IMR-90 (cell line): ENCODE results near the gene INF2. TPM values are rescaled to one million over a fixed set of nuclear protein-coding genes. Genes with fewer than 3 reads are reported as not detected.

ENCODE experiments used
- ATAC-seq: fragments of 200-7000 bp; cut with Tn5 transposase; 2 replicates; pipeline ENCODE4 v1.9.1; 2020; ENCODE audit warnings: low read depth, mild to moderate bottlenecking, moderate library complexity
- BruUV-seq: library from RNA; stranded (reverse); fragments of 400-500 nt; replicated peaks from 2 replicates; lab custom pipeline; 2021; lab: Mats Ljungman, UMichigan
- CTCF ChIA-PET: fragments of 300-600 bp; formaldehyde crosslinking; extraction: SDS; loops from one replicate; lab custom pipeline; 2021; ENCODE audit warnings: antibody characterized with exemption; lab: Yijun Ruan, JAX
- POLR2A ChIA-PET: fragments of 300-600 bp; sonication (Branson Sonifier 250); formaldehyde crosslinking; loops from one replicate; lab custom pipeline; 2022; ENCODE audit warnings: antibody characterized with exemption; ENCODE audit not compliant: unreplicated experiment; lab: Charles Lee
- DNase-seq: peaks from one replicate; pipeline ENCODE4 v3.0.0; 2013
- H2AFZ ChIP-seq: replicated peaks from 2 replicates; pipeline ENCODE3; 2013; ENCODE audit warnings: low read length, mild to moderate bottlenecking; ENCODE audit not compliant: poor library complexity
- H2AK5ac ChIP-seq: 2 replicates; pipeline ENCODE4 v1.6.1; 2013; ENCODE audit warnings: low read depth, low read length, inconsistent platforms
- H2AK9ac ChIP-seq: replicated peaks from 2 replicates; pipeline ENCODE3; 2013; ENCODE audit warnings: mild to moderate bottlenecking, low read depth, low read length, moderate library complexity; ENCODE audit not compliant: poor library complexity
- H2BK120ac ChIP-seq: 2 replicates; pipeline ENCODE4 v1.6.1; 2013; ENCODE audit warnings: low read depth, low read length, inconsistent platforms
- H2BK15ac ChIP-seq: 3 replicates; pipeline ENCODE4 v1.6.1; 2013; ENCODE audit warnings: low read depth, low read length, inconsistent platforms
- H2BK20ac ChIP-seq: 2 replicates; pipeline ENCODE4 v1.6.1; 2013; ENCODE audit warnings: low read depth, mild to moderate bottlenecking, inconsistent platforms, low read length, moderate library complexity
- H2BK5ac ChIP-seq: 2 replicates; pipeline ENCODE4 v1.6.1; 2013; ENCODE audit warnings: mild to moderate bottlenecking, low read depth, low read length, inconsistent platforms; ENCODE audit not compliant: poor library complexity, severe bottlenecking
- H3K14ac ChIP-seq: replicated peaks from 2 replicates; pipeline ENCODE4 v1.6.1; 2013; ENCODE audit warnings: low read depth, low read length, inconsistent platforms
- H3K18ac ChIP-seq: 2 replicates; pipeline ENCODE4 v1.6.1; 2013; ENCODE audit warnings: low read depth, low read length, control low read depth
- H3K23ac ChIP-seq: 2 replicates; pipeline ENCODE4 v1.6.1; 2013; ENCODE audit warnings: low read depth, low read length, inconsistent platforms
- H3K27ac ChIP-seq: 2 replicates; pipeline ENCODE4 v1.5.1; 2013; ENCODE audit warnings: mild to moderate bottlenecking, control low read depth, low read length; ENCODE audit not compliant: insufficient read depth
- H3K27me3 ChIP-seq: 2 replicates; pipeline ENCODE4 v1.6.1; 2013; ENCODE audit warnings: low read length; ENCODE audit not compliant: control insufficient read depth, insufficient read depth
- H3K36me3 ChIP-seq: 2 replicates; pipeline ENCODE4 v1.6.1; 2013; ENCODE audit warnings: low read length, mixed read lengths; ENCODE audit not compliant: control insufficient read depth, insufficient read depth
- H3K4ac ChIP-seq: 2 replicates; pipeline ENCODE4 v1.6.1; 2013; ENCODE audit warnings: low read depth, low read length, inconsistent platforms
- H3K4me1 ChIP-seq: 2 replicates; pipeline ENCODE4 v1.6.1; 2013; ENCODE audit warnings: low read length, mixed read lengths; ENCODE audit not compliant: control insufficient read depth, insufficient read depth
- H3K4me2 ChIP-seq: 2 replicates; pipeline ENCODE4 v1.6.1; 2013; ENCODE audit warnings: low read depth, mild to moderate bottlenecking, control low read depth, low read length, moderate library complexity
- H3K4me3 ChIP-seq: 2 replicates; pipeline ENCODE4 v1.5.1; 2013; ENCODE audit warnings: low read depth, mild to moderate bottlenecking, control low read depth, low read length, moderate library complexity; ENCODE audit not compliant: insufficient read depth
- H3K56ac ChIP-seq: 2 replicates; pipeline ENCODE4 v1.6.1; 2013; ENCODE audit warnings: low read length, inconsistent platforms; ENCODE audit not compliant: insufficient read depth; ENCODE audit errors: extremely low read depth
- H3K79me1 ChIP-seq, 2 experiments: 2 replicates each; pipeline ENCODE4 v1.6.1; 2013; ENCODE audit warnings: low read length in 2 of 2, inconsistent platforms in 1 of 2, low read depth in 1 of 2
- H3K9ac ChIP-seq: 2 replicates; pipeline ENCODE4 v1.6.1; 2013; ENCODE audit warnings: low read depth, low read length, control low read depth
- H3K9me1 ChIP-seq: 2 replicates; pipeline ENCODE4 v1.6.1; 2013; ENCODE audit warnings: low read length, inconsistent platforms; ENCODE audit not compliant: insufficient read depth
- H3K9me3 ChIP-seq: 2 replicates; pipeline ENCODE4 v1.6.1; 2013; ENCODE audit warnings: low read length; ENCODE audit not compliant: control insufficient read depth, insufficient read depth
- H4K20me1 ChIP-seq: 2 replicates; pipeline ENCODE4 v1.6.1; 2013; ENCODE audit warnings: low read length, inconsistent platforms; ENCODE audit not compliant: insufficient read depth
- H4K5ac ChIP-seq: 2 replicates; pipeline ENCODE4 v1.6.1; 2013; ENCODE audit warnings: mild to moderate bottlenecking, low read depth, low read length, control low read depth
- H4K8ac ChIP-seq, 2 experiments: 2 replicates each; pipeline ENCODE4 v1.6.1; 2013; ENCODE audit warnings: low read depth in 2 of 2, low read length in 2 of 2, control low read depth in 1 of 2, inconsistent platforms in 1 of 2
- H4K91ac ChIP-seq: 2 replicates; pipeline ENCODE4 v1.6.1; 2013; ENCODE audit warnings: low read depth, low read length, inconsistent platforms; ENCODE audit not compliant: insufficient read depth
- BHLHE40 ChIP-seq: fragments of 150-350 bp; IDR thresholded peaks from 2 replicates; pipeline ENCODE4 v1.6.1; 2016; ENCODE audit warnings: mild to moderate bottlenecking, low read depth, low read length
- CHD1 ChIP-seq: IDR thresholded peaks from 2 replicates; pipeline ENCODE4 v1.6.1; 2012; ENCODE audit warnings: low read depth, low read length, improper control_type of control experiment
- WGBS, 2 experiments: methylation state at CpG; one replicate each; pipeline versions ENCODE4 v1.1.5 to v1.1.7; 2013; ENCODE audit warnings: missing lambda C conversion rate in 2 of 2; ENCODE audit not compliant: insufficient read length in 1 of 2; ENCODE audit errors: extremely low coverage in 2 of 2; 5-methylcytosine and 5-hydroxymethylcytosine counted together
- dilution Hi-C: fragments of 300-500 bp; cut with HindIII; formaldehyde crosslinking; loops from one replicate; pipeline ENCODE4 v1.14.3; 2018; ENCODE audit warnings: low sequenced_read_pairs; ENCODE audit not compliant: unreplicated experiment
- in situ Hi-C: fragments of 300-500 bp; cut with MboI; formaldehyde crosslinking; loops from 3 replicates; pipeline ENCODE4 v1.14.3; 2019; ENCODE audit warnings: low sequenced_read_pairs, inconsistent platforms, mixed read lengths
- intact Hi-C: fragments of 100-400 bp; cut with micrococcal nuclease; formaldehyde crosslinking; loops from 2 replicates; pipeline ENCODE4 v1.10.0; 2022
- polyA plus RNA-seq, 3 experiments: library from polyadenylated mRNA; depleted of rRNA; stranded (reverse); fragments of >200 nt; gene quantifications; 2 replicates each; pipeline ENCODE4 v1.2.3, GENCODE V29; 2012; ENCODE audit warnings: low replicate concordance in 1 of 3
- total RNA-seq: library from RNA; depleted of rRNA; stranded (reverse); fragments of >200 nt; gene quantifications from 2 replicates; pipeline ENCODE4 v1.2.3, GENCODE V29; 2012

The INF2 gene
- total and polyA plus RNA-seq, 2 of the 4 experiments (the other 2 are of a cell fraction) = 16.8 to 62.1 TPM

DNA sequence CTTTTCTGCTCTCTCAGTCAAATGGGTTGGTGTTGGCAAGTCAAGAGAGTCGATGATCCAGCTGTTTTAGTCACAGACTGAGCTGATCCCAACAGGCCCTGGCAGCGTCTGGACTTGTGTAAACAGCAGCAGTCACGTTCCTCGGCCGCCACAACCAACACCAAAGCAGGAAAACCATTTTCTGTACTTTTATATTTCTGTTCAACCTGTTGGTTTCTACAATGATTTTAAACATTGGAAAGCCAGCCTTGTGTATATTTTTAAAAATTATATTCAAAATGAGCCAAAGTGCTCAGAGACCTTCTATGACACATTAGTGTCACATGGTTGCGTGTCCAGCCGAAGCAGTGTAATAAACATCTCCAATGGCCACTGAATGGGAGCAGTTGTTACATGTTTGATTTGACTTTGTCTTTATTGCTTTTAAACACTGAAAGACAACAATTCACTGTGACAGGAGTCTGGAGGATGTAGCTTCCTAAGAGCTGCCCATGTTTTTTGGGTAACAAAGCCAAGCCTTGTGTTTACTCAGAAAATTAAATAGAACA is 57.6 kb downstream of the INF2 start:
- no peak overlapping the region; the same call in 1 of the 2 replicates for H3K23ac ChIP-seq
- H3K56ac ChIP-seq = no peak overlapping the region
- peak overlapping the region; percentile 74 for H2AFZ ChIP-seq
- no peak for TF ChIP-seq CHD1
- peak; percentile 90 for TF ChIP-seq BHLHE40
- no peak overlapping the region; the same call in 1 of the 2 replicates for H4K5ac ChIP-seq
- no peak overlapping the region for H3K9ac ChIP-seq
- POLR2A ChIA-PET = no interaction called here
- whole genome bisulfite sequencing, 2 experiments = no CpG with 5 or more reads among the region's 7 CpGs
- no peaks in the 10 kb centered on the region for H3K27me3 ChIP-seq
- H2BK20ac ChIP-seq = no peak overlapping the region
- peak overlapping the region; percentile 39; the same call in 1 of the 2 replicates for H3K27ac ChIP-seq
- intact Hi-C loops = no loop called here
- H4K8ac ChIP-seq = peak overlapping the region; percentile 27 to 57; a peak in 1 of 4 replicates
- H2BK5ac ChIP-seq = peak overlapping the region; percentile 67
- in situ Hi-C loops = no loop called here
- peak overlapping the region; percentile 30; the same call in 1 of the 3 replicates for H2BK15ac ChIP-seq
- H2AK9ac ChIP-seq = no peak overlapping the region
- peak; percentile 52 for ATAC-seq
- H3K4ac ChIP-seq = peak overlapping the region; percentile 15; the same call in 1 of the 2 replicates
- H4K91ac ChIP-seq = peak overlapping the region; percentile 31; the same call in 1 of the 2 replicates
- dilution Hi-C loops = no loop called here
- H3K36me3 ChIP-seq = peaks cover 7% of the 10 kb centered on the region
- no TSS peak for BruUV-seq
- no peaks in the 10 kb centered on the region for H3K79me1 ChIP-seq
- H2BK120ac ChIP-seq = peak overlapping the region; percentile 42; the same call in 1 of the 2 replicates
- DNase-seq = peak; percentile 55
- peak overlapping the region; percentile 27; the same call in 1 of the 2 replicates for H3K18ac ChIP-seq
- H3K4me3 ChIP-seq = no peak overlapping the region
- CTCF ChIA-PET = interaction anchor here (1.4 kb wide), 1 partner anchor 15 kb away, joined by 3 read pairs; no protein-coding TSS in a partner anchor
- H3K4me1 ChIP-seq = peaks cover 34% of the 10 kb centered on the region
- H4K20me1 ChIP-seq = no peaks in the 10 kb centered on the region
- H3K9me3 ChIP-seq = no peaks in the 10 kb centered on the region
- H3K9me1 ChIP-seq = peaks cover 28% of the 10 kb centered on the region
- H3K4me2 ChIP-seq = no peak overlapping the region
- no peak overlapping the region for H2AK5ac ChIP-seq
- peak overlapping the region; percentile 83; the same call in 1 of the 2 replicates for H3K14ac ChIP-seq
